ENCODE results near the gene ATF7IP2. TPM values are rescaled to one million over a fixed set of nuclear protein-coding genes. Genes with fewer than 3 reads are reported as not detected.

The ATF7IP2 gene
- total RNA-seq, 1 experiment from 2014 or later = 7.4 TPM

GRCh38 chr16:10338426-10338825, 47.4 kb upstream of the ATF7IP2 start:
- Histone ChIP-seq H3K4me3 (replicated peaks in 1 of 2; ENCODE audit: low read depth in 1 of 2, low read length in 2 of 2) (no peak overlapping the region), H3K36me3 (ENCODE audit: control insufficient read depth in 1 of 2, insufficient read depth in 2 of 2, low read length in 2 of 2) (no peaks in the 10 kb centered on the region), H3K9ac (ENCODE audit: low read length) (no peak overlapping the region), H3K27ac (ENCODE audit: low read depth, low read length) (no peak overlapping the region), H2AFZ (ENCODE audit: low read depth, low read length, poor library complexity, severe bottlenecking) (no peak overlapping the region), H3K4me2 (ENCODE audit: low read length) (no peak overlapping the region), H3K79me2 (ENCODE audit: insufficient read depth, low read length) (no peaks in the 10 kb centered on the region), H3K9me2 (ENCODE audit: insufficient read depth) (no peaks in the 10 kb centered on the region), H3K4me1 (ENCODE audit: control insufficient read depth in 1 of 2, insufficient read depth in 2 of 2, low read length in 2 of 2) (peaks cover 11 to 31% of the 10 kb centered on the region in 2 experiments), H4K20me1 (ENCODE audit: insufficient read depth) (no peaks in the 10 kb centered on the region), H3K9me3 (ENCODE audit: control insufficient read depth in 1 of 2, insufficient read depth in 1 of 2, low read depth in 1 of 2, low read length in 2 of 2) (peaks cover 7 to 8% of the 10 kb centered on the region in 2 experiments; a peak in 2 of 4 replicates), H3K27me3 (ENCODE audit: insufficient read depth, low read length) (no peaks in the 10 kb centered on the region)
- DNase-seq (ENCODE audit: low read depth, low spot score) = no peak
- TF ChIP-seq ZNF274 (IDR thresholded peaks at IDR 0.05; ENCODE audit: low read depth, low read length) (no peak), ZBTB33 (IDR thresholded peaks at IDR 0.05; ENCODE audit: extremely low read depth, insufficient replicate concordance, low read length) (no peak), JUND (IDR thresholded peaks at IDR 0.05) (no peak), ZFX (IDR thresholded peaks at IDR 0.05) (no peak), REST (IDR thresholded peaks at IDR 0.05; ENCODE audit: low read depth) (no peak), TCF7L2 (IDR thresholded peaks at IDR 0.05; ENCODE audit: borderline replicate concordance, extremely low read depth, insufficient read depth, insufficient read length) (no peak), SRF (IDR thresholded peaks at IDR 0.05; ENCODE audit: low read depth) (no peak)
- no TSS peak for BruUV-seq (replicated peaks)
- no peak for ATAC-seq
- ChIA-PET CTCF (no interaction called here), POLR2A (no interaction called here), RAD21 (ENCODE audit: low non-redundant PET in 1 of 2, low total read pairs in 2 of 2, uncharacterized antibody in 2 of 2, unreplicated experiment in 2 of 2) (no interaction called here)
- intact Hi-C loops (cut with micrococcal nuclease) = no loop called here
